Activated naive CD4-positive, alpha-beta T cell (primary cell): ENCODE measurements around the gene KMT2C.
"Not testable (repeated sequence)": the region's sequence is repeated elsewhere in the genome, so short reads cannot be mapped to it uniquely, and the experiment has no call there.

Experiments used
- DNase-seq, 4 experiments: peaks; one replicate each; lab custom pipeline; 2025; lab: John Stamatoyannopoulos, UW

Gene KMT2C

GRCh38 chr7:152441810-152442209 lies 6.0 kb upstream of the KMT2C start:
- DNase-seq, result not testable (repeated sequence)

DNA sequence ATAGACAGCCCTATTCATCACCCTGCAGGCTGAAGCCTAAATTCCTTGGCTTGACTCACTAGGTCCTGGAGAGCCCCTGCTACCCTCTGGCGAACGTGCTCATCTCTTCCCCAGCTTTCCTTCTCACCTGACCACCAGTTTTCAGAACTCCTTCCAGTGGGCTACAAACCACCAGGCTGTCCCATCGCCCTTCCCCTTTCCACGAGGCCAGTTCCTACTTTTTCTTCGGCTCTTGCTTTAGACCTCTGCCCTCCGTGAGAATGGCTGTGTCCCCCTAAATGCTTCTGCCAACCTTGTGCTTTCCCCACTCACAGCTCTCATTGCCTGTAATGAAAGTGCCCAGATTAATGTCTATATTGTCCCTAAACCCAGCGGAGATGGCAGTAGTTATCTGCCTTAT lies 5.4 kb upstream of the KMT2C start:
- not testable (repeated sequence) for DNase-seq

- DNase-seq, result not testable (repeated sequence)
These were observed 2.2 kb upstream of the KMT2C start for GRCh38 chr7:152438017-152438416.

GRCh38 chr7:152436931-152437575 lies 1.2 kb upstream of the KMT2C start:
- DNase-seq, result not testable (repeated sequence)

- peak; percentile 78 to 93 (median 87) for DNase-seq
These were observed 518 bp upstream of the KMT2C start for GRCh38 chr7:152436111-152436930.

- DNase-seq, result peak in 1 of 4 experiments; percentile 34
These were observed 1.1 kb downstream of the KMT2C start for GRCh38 chr7:152434511-152435383.

- DNase-seq, result not testable (repeated sequence)
These were observed 1.9 kb downstream of the KMT2C start for GRCh38 chr7:152433721-152434490.

DNA sequence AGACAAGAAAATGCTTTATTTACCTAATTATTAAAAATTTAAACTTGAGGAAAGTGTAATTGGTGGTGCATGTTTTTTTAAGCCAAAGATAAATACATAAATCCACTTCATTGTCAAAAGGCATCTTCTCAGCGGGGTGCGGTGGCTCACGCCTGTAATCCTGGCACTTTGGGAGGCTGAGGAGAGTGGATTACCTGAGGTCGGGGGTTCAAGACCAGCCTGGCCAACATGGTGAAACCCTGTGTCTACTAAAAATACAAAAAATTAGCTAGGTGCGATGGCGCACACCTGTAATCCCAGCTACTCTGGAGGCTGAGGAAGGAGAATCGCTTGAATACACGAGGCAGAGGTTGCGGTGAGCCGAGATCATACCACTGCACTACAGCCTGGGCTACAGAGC lies 3.1 kb downstream of the KMT2C start:
- DNase-seq, result not testable (repeated sequence)

- DNase-seq, result no peak
These were observed 4.9 kb downstream of the KMT2C start for GRCh38 chr7:152430854-152431253.

DNA sequence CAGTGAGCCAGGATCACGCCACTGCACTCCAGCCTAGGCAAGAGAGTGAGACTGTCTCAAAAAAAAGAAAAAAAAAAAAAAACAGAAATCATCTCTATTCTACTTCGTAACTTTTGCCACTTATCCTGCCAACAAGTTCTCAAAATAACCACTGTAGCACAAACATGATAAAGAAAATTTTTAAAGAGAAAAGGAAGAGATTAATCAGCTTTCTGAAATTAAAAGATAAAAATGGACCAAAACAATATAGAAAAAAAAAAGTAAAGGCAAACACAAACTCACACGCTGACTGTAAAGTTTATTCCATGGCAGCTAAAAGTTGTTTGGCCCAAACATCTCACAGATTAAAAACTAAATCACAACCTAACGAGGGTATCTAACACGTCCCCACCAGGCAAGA lies 5.7 kb downstream of the KMT2C start:
- DNase-seq, result not testable (repeated sequence)

GRCh38 chr7:152424348-152425108 lies 11.3 kb downstream of the KMT2C start:
- no peak for DNase-seq

DNA sequence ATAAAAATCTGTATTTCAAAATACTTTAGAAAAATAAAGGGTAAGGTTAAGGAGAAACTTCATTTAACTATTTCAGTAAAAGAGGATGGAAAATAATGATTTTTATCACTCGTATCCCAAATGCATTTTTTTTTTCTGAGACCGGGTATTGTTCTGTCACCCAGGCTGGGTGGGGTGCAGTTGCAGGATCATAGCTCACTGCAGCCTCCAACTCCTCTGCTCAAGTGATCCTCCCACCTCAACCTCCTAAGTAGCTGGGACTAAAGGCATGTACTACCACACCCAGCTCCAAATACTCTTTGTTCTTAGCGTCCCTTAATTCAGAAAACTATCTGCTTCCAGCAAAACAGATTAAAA lies 11.8 kb downstream of the KMT2C start:
- no peak for DNase-seq

- not testable (repeated sequence) for DNase-seq
These were observed 12.6 kb downstream of the KMT2C start for GRCh38 chr7:152423171-152423570.

DNA sequence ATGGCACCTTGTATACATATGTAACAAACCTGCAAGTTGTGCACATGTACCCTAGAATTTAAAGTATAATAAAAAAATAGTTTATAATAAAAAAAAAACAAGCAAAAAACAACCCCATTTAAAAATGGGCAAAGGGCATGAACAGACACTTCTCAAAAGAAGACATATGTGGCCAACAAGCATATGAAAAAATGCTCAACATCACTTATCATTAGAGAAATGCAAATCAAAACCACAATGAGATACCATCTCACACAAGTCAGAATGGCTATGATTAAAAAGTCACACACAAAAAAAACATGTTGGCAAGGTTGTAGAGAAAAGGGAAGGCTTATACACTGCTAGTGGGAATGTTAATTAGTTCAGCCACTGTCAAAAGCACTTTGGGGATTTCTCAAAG lies 14.9 kb downstream of the KMT2C start:
- not testable (repeated sequence) for DNase-seq

DNA sequence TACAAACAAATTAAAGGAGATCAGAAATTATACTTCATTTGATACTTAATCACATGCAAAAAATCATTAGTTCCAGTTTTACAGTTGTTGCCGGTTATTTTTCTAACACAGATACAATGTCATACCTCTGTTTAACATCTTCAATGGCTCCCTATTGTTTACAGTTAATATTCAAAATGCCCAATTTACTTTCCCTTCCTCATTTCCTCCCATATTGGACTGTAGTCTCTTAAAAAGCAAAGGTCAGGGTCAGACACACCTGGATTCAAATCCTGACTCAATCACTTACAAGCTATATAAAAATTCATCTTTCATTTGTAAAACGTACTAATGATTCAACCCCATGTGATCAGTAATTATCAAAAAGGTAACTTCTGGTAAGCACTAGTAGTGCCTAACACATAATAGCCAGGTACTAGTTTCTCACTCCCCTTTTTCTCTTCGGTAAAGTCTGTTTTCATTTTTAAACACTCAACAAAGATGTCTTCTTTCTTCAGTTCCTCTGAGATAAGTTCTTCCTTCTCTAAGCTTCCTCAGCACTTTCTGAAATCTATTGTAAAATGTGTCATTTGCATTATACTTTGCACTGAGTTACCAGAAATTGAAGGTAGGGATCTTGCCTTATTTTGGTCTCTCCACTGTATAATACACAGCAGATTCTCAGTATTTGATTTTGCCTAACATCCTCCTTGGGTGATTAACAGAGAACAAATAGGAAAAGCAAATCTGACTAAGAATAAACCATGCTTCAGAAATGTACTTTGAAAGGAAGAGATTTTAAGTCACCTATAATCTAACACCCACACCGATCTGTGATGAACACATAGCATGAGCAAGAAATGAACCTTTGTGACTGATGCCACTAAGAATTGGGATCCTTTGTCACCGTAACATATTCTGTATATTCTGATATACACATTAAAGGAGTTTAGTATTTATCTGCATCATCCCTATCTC lies 16.1 kb downstream of the KMT2C start:
- no peak for DNase-seq

DNA sequence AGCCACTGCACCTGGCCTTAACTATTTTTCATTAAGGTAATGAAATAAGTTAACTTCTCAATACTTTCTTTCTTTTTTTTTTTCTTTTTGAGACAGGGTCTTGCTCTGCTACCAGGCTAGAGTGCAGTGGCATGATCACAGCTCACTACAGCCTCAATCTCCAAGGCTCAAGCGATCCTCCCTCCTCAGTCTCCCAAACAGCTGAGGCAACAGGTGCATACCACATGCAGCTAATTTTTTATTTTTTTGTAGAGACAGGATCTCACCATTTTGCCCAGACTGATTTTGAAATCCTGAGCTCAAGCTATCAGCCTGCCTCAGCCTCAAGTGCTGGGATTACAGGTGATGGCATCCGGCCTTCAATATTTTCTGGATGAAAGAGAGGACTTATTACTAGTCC lies 21.0 kb downstream of the KMT2C start:
- DNase-seq, result no peak

DNA sequence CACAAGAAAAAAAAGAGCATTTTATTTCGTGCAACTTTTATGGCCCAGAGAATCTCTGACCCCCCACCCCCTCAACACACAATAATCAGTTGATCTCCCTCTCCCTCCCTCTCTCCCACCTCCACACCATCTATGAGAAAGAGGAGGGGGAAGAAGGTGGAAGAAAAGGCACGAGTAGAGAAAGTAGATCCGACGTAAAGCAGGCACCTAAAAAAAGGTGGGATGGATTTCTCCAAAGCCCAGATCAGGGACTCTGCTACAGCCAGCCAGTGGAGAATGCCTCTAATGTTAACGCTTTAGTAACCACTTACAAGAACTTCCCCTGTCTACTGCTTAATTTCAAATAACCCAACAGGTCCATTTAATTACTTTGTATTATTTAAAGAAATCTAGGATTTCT lies 24.4 kb downstream of the KMT2C start:
- DNase-seq, result no peak

DNA sequence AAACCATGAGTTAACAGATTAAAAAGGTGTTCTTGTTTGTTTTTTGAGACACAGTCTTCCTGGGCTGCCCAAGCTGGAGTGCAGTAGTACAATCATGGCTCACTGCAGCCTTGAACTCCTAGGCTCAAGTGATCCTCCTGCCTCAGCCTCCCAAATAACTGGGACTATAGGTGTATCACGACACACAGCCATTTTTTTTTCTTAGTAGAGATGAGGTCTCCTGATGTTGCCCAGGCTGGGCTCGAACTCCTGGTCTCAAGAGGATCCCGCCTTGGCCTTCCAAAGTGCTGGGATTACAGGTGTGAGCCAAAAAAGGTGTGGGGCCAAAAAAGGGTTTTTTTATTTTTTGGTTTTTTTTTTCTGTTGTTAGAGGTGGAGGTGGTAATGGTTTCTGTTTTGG lies 29.3 kb downstream of the KMT2C start:
- DNase-seq, result no peak

GRCh38 chr7:152406030-152406429 lies 29.8 kb downstream of the KMT2C start:
- DNase-seq, result not testable (repeated sequence)

DNA sequence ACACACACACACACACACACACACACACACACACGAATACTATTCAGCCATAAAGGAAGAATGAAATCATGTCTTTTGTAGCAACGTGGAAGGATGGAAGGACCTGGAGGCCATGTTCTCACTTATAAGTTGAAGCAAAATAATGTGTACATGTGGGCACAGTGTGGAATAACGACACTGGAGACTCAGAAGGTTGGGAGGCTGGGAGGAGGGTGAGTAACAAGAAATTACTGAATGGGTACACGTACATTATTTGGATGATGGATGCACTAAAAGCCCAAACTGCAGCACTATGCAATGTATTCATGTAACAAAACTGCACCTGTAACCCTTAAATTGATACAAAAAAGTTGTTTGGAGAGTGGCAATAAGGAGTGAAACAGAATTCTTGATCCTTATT lies 32.1 kb downstream of the KMT2C start:
- no peak for DNase-seq
